GM21619 (cell line): Measurements from ENCODE around the gene SERINC1.

ENCODE experiments used
- ATAC-seq: cut with Tn5 transposase; IDR thresholded peaks from one replicate; pipeline ENCODE4 v1.9.1; 2021; ENCODE audit not compliant: unreplicated experiment

The SERINC1 gene

GRCh38 chr6:122394016-122394415, 77.6 kb downstream of the SERINC1 start:
- no peak for ATAC-seq

GRCh38 chr6:122393351-122393896, 78.2 kb downstream of the SERINC1 start:
- peak; percentile 76 for ATAC-seq
